ENCODE results near the gene ZNF679.

ZNF679 gene

GRCh38 chr7:64223366-64223765, 4.9 kb upstream of the ZNF679 start:
- H3K14ac ChIP-seq (ENCODE audit: low read length in 2 of 2) = no peak overlapping the region
- no peak overlapping the region for H2BK120ac ChIP-seq (ENCODE audit: low read depth, low read length)
- DNase-seq = no peak
- H3K9me3 ChIP-seq (ENCODE audit: control insufficient read depth, low read length) = peaks cover 67% of the 10 kb centered on the region
- no peaks in the 10 kb centered on the region for H3K27me3 ChIP-seq (ENCODE audit: control insufficient read depth in 1 of 2, insufficient read depth in 1 of 2, low read length in 2 of 2)
- H2AK5ac ChIP-seq (ENCODE audit: low read length, severe bottlenecking) = no peak overlapping the region
- H3K23ac ChIP-seq (ENCODE audit: low read length in 2 of 2) = no peak overlapping the region
- H3K79me1 ChIP-seq (replicated peaks; ENCODE audit: low read length, poor library complexity, severe bottlenecking) = no peaks in the 10 kb centered on the region
- no peak overlapping the region for H2AFZ ChIP-seq (ENCODE audit: low read depth, low read length)
- H3K18ac ChIP-seq (ENCODE audit: low read depth in 1 of 2, low read length in 2 of 2) = no peak overlapping the region
- no peak overlapping the region for H3K9ac ChIP-seq (ENCODE audit: low read length)
- H2BK15ac ChIP-seq (ENCODE audit: low read depth, poor library complexity, severe bottlenecking) = no peak overlapping the region
- no peak overlapping the region for H4K91ac ChIP-seq (ENCODE audit: low read length)
- H2BK5ac ChIP-seq (ENCODE audit: low read depth, low read length, poor library complexity, severe bottlenecking) = no peak overlapping the region
- H3K4me3 ChIP-seq (ENCODE audit: insufficient read depth in 1 of 2, low read depth in 1 of 2, low read length in 2 of 2) = no peak overlapping the region
- WGBS = 45% methylated on average over 2 of the region's 2 CpGs
- no peak overlapping the region for H3K4ac ChIP-seq (ENCODE audit: low read depth in 1 of 2, low read length in 2 of 2)
- no peaks in the 10 kb centered on the region for H3K36me3 ChIP-seq (ENCODE audit: control insufficient read depth in 1 of 2, insufficient read depth in 2 of 2, low read depth in 1 of 2, low read length in 2 of 2)
- no peaks in the 10 kb centered on the region for H3K4me1 ChIP-seq (ENCODE audit: control insufficient read depth, insufficient read depth, low read depth, low read length)
- H4K8ac ChIP-seq (ENCODE audit: low read length) = no peak overlapping the region
- no peak overlapping the region for H3K27ac ChIP-seq (ENCODE audit: low read length, poor library complexity, severe bottlenecking)
- H2BK12ac ChIP-seq (ENCODE audit: low read length in 2 of 2) = no peak overlapping the region
- H3K4me2 ChIP-seq (ENCODE audit: low read length, poor library complexity, severe bottlenecking) = no peak overlapping the region

GRCh38 chr7:64266341-64266919, 38.2 kb downstream of the ZNF679 start:
- Histone ChIP-seq H4K8ac (ENCODE audit: low read length) (no peak overlapping the region), H3K18ac (ENCODE audit: low read depth in 1 of 2, low read length in 2 of 2) (no peak overlapping the region), H3K4me3 (ENCODE audit: insufficient read depth in 1 of 2, low read depth in 1 of 2, low read length in 2 of 2) (no peak overlapping the region), H2BK15ac (ENCODE audit: low read depth, poor library complexity, severe bottlenecking) (no peak overlapping the region), H2AK5ac (ENCODE audit: low read length, severe bottlenecking) (no peak overlapping the region), H3K14ac (ENCODE audit: low read length in 2 of 2) (no peak overlapping the region), H3K79me1 (replicated peaks; ENCODE audit: low read length, poor library complexity, severe bottlenecking) (no peaks in the 10 kb centered on the region), H2AFZ (ENCODE audit: low read depth, low read length) (no peak overlapping the region), H2BK120ac (ENCODE audit: low read depth, low read length) (no peak overlapping the region), H3K27ac (ENCODE audit: low read length, poor library complexity, severe bottlenecking) (no peak overlapping the region), H3K4ac (ENCODE audit: low read depth in 1 of 2, low read length in 2 of 2) (no peak overlapping the region), H3K36me3 (ENCODE audit: control insufficient read depth in 1 of 2, insufficient read depth in 2 of 2, low read depth in 1 of 2, low read length in 2 of 2) (no peaks in the 10 kb centered on the region), H3K9ac (ENCODE audit: low read length) (no peak overlapping the region), H2BK12ac (ENCODE audit: low read length in 2 of 2) (no peak overlapping the region), H3K4me2 (ENCODE audit: low read length, poor library complexity, severe bottlenecking) (no peak overlapping the region), H3K27me3 (ENCODE audit: control insufficient read depth in 1 of 2, insufficient read depth in 1 of 2, low read length in 2 of 2) (no peaks in the 10 kb centered on the region), H2BK5ac (ENCODE audit: low read depth, low read length, poor library complexity, severe bottlenecking) (no peak overlapping the region), H3K9me3 (ENCODE audit: control insufficient read depth, low read length) (peaks cover 76% of the 10 kb centered on the region), H4K91ac (ENCODE audit: low read length) (no peak overlapping the region), H3K4me1 (ENCODE audit: control insufficient read depth, insufficient read depth, low read depth, low read length) (no peaks in the 10 kb centered on the region), H3K23ac (ENCODE audit: low read length in 2 of 2) (no peak overlapping the region)
- DNase-seq = no peak
- WGBS = 85% methylated on average over 1 of the region's 1 CpG

GRCh38 chr7:64277630-64278029, 49.4 kb downstream of the ZNF679 start:
- Histone ChIP-seq H3K4ac (ENCODE audit: low read depth in 1 of 2, low read length in 2 of 2) (no peak overlapping the region), H3K4me2 (ENCODE audit: low read length, poor library complexity, severe bottlenecking) (no peak overlapping the region), H2BK12ac (ENCODE audit: low read length in 2 of 2) (no peak overlapping the region), H2AK5ac (ENCODE audit: low read length, severe bottlenecking) (no peak overlapping the region), H2BK120ac (ENCODE audit: low read depth, low read length) (no peak overlapping the region), H4K8ac (ENCODE audit: low read length) (no peak overlapping the region), H3K18ac (ENCODE audit: low read depth in 1 of 2, low read length in 2 of 2) (no peak overlapping the region), H3K23ac (ENCODE audit: low read length in 2 of 2) (no peak overlapping the region), H2AFZ (ENCODE audit: low read depth, low read length) (no peak overlapping the region), H4K91ac (ENCODE audit: low read length) (no peak overlapping the region), H3K27ac (ENCODE audit: low read length, poor library complexity, severe bottlenecking) (no peak overlapping the region), H3K4me1 (ENCODE audit: control insufficient read depth, insufficient read depth, low read depth, low read length) (no peaks in the 10 kb centered on the region), H3K27me3 (ENCODE audit: control insufficient read depth in 1 of 2, insufficient read depth in 1 of 2, low read length in 2 of 2) (no peaks in the 10 kb centered on the region), H3K79me1 (replicated peaks; ENCODE audit: low read length, poor library complexity, severe bottlenecking) (no peaks in the 10 kb centered on the region), H3K9ac (ENCODE audit: low read length) (no peak overlapping the region), H2BK5ac (ENCODE audit: low read depth, low read length, poor library complexity, severe bottlenecking) (no peak overlapping the region), H3K9me3 (ENCODE audit: control insufficient read depth, low read length) (peaks cover 59% of the 10 kb centered on the region), H3K4me3 (ENCODE audit: insufficient read depth in 1 of 2, low read depth in 1 of 2, low read length in 2 of 2) (no peak overlapping the region), H3K36me3 (ENCODE audit: control insufficient read depth in 1 of 2, insufficient read depth in 2 of 2, low read depth in 1 of 2, low read length in 2 of 2) (no peaks in the 10 kb centered on the region), H2BK15ac (ENCODE audit: low read depth, poor library complexity, severe bottlenecking) (no peak overlapping the region), H3K14ac (ENCODE audit: low read length in 2 of 2) (no peak overlapping the region)
- no peak for DNase-seq
- WGBS = 25% methylated on average over 2 of the region's 2 CpGs

GRCh38 chr7:64294701-64295420, 66.6 kb downstream of the ZNF679 start:
- Histone ChIP-seq H4K8ac (ENCODE audit: low read length) (no peak overlapping the region), H3K18ac (ENCODE audit: low read depth in 1 of 2, low read length in 2 of 2) (no peak overlapping the region), H2AK5ac (ENCODE audit: low read length, severe bottlenecking) (no peak overlapping the region), H3K4ac (ENCODE audit: low read depth in 1 of 2, low read length in 2 of 2) (no peak overlapping the region), H3K79me1 (replicated peaks; ENCODE audit: low read length, poor library complexity, severe bottlenecking) (no peaks in the 10 kb centered on the region), H3K4me1 (ENCODE audit: control insufficient read depth, insufficient read depth, low read depth, low read length) (no peaks in the 10 kb centered on the region), H4K91ac (ENCODE audit: low read length) (no peak overlapping the region), H3K4me2 (ENCODE audit: low read length, poor library complexity, severe bottlenecking) (no peak overlapping the region), H2AFZ (ENCODE audit: low read depth, low read length) (no peak overlapping the region), H2BK15ac (ENCODE audit: low read depth, poor library complexity, severe bottlenecking) (no peak overlapping the region), H3K4me3 (ENCODE audit: insufficient read depth in 1 of 2, low read depth in 1 of 2, low read length in 2 of 2) (no peak overlapping the region), H3K23ac (ENCODE audit: low read length in 2 of 2) (no peak overlapping the region), H2BK12ac (ENCODE audit: low read length in 2 of 2) (no peak overlapping the region), H2BK5ac (ENCODE audit: low read depth, low read length, poor library complexity, severe bottlenecking) (no peak overlapping the region), H3K27me3 (ENCODE audit: control insufficient read depth in 1 of 2, insufficient read depth in 1 of 2, low read length in 2 of 2) (no peaks in the 10 kb centered on the region), H3K14ac (ENCODE audit: low read length in 2 of 2) (no peak overlapping the region), H3K9me3 (ENCODE audit: control insufficient read depth, low read length) (peaks cover 38% of the 10 kb centered on the region), H3K36me3 (ENCODE audit: control insufficient read depth in 1 of 2, insufficient read depth in 2 of 2, low read depth in 1 of 2, low read length in 2 of 2) (no peaks in the 10 kb centered on the region), H3K9ac (ENCODE audit: low read length) (no peak overlapping the region), H3K27ac (ENCODE audit: low read length, poor library complexity, severe bottlenecking) (no peak overlapping the region), H2BK120ac (ENCODE audit: low read depth, low read length) (no peak overlapping the region)
- no CpG with 5 or more reads among the region's 1 CpG for WGBS
- DNase-seq = no peak

Measured in mesenchymal stem cell (in vitro differentiated cells and primary cell).